Measurements from ENCODE around the gene KAT6B. TPM values are rescaled to one million over a fixed set of nuclear protein-coding genes. Genes with fewer than 3 reads are reported as not detected.
A peak's percentile ranks its signal among the peaks of the same experiment; 100 is the strongest.

The KAT6B gene
- total RNA-seq, 1 experiment from 2014 or later: 4.9 TPM

DNA sequence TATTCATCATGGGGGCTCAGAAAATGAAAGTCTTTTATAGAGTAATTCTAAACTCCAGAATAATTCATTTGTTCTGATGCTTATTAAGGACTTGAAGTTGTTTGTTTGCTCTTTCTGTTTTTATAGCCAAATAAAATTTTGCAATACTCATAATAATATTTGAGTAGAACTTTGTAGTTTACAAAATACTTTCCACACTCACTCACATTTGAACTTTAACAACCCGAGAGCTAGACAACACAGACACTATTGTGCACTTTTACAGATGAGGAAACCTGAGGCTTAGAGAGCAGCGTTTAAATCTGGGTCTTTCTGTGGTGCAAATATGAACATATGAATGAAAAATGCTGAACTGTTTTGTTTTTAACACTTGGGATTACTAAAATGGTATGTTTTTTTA is 126.8 kb downstream of the KAT6B start:
- no peak for DNase-seq (ENCODE audit: low read depth)

DNA sequence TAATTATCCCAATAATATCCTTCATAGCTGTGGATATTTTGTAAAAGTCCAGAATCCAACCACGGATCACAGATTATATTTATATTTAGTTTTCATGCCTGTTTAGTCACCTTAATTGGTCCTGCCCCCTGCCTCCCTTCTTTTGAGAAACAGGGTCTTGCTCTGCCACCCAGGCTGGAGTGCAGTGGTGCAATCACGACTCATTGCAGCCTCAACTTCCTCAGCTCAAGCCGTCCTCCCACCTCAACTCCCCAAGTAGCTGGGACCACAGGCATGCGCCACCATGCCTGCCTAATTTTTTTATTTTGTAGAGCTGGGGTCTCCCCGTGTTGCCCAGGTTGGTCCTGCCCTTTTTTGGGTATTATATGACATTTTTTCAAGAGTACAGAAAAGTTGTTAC is 129.4 kb downstream of the KAT6B start:
- peak; percentile 17 for DNase-seq (ENCODE audit: low read depth)

DNA sequence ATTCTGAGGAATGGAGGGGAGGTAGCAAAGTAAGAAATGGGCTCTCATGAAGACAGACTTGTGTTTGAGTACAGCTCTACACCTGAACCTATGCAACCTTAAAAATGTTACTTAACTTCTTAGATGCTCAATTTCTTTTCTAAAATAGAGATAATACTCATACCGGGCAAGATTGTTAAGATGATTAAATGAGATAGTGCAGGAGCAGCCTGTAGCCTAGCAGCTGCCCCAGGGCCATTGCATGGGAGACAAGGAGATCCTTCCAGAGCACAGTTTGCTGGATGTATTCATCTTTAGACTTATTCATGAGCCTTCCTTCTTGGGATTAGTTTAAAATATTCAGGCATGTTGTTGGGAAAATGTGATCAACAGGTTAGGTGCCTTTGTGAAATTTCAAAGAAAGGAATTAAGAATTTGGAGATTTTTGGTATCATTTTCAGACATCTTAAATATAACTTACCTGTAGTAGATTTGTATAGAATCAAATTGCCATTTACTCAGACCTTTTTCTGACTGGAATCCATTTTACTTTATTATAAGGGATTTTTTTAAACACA is 130.2 kb downstream of the KAT6B start:
- no peak for DNase-seq (ENCODE audit: low read depth)

DNA sequence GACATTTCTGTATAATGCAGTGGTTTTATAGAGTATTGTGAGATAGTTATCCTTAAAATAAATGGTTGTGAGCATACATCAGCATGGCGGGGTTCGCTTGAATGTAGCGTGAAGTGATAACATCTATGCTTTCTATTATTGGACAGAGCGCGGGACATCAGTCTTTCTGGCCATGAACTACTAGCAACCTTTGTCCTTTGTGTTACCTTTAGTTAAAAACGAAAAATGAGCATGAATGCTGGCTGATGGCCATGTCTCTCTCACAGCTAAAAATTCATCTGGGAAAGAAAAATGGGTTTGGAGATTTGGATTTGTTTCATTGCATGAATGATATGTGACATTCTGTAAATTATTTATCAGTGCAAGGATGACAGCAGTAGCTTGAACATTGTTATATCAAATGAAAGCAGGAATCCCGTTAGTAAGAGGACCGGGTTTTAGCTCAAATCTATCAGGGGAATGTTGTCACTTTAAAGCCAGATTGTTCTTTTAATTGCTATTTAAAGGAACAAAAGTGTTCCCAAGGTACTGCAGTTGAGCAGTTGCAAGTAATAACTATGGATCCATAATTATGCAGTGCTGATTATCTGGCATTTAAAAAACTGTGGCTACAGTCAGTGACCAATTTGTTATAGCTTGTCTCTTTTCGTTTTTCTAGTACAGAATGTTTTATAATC is 131.0 kb downstream of the KAT6B start:
- DNase-seq (ENCODE audit: low read depth): no peak

DNA sequence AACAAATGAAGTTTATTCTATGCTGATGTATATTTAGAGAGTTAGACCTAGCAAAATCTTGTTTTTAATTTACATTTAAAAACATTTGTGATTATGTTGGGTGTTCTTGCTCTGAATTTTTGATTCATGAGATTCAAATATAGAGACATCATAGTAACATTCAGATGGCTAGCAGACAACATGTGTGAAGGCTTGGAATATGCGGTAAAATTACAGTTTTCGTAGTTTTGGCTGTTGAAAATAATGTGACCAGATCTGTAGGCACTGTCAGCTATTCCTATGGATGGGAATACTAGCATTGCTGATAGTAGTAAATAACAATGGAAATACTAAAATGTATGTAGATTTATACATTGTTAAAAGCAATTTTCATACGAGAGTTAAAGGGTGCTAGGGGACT is 131.9 kb downstream of the KAT6B start:
- DNase-seq (ENCODE audit: low read depth): no peak

DNA sequence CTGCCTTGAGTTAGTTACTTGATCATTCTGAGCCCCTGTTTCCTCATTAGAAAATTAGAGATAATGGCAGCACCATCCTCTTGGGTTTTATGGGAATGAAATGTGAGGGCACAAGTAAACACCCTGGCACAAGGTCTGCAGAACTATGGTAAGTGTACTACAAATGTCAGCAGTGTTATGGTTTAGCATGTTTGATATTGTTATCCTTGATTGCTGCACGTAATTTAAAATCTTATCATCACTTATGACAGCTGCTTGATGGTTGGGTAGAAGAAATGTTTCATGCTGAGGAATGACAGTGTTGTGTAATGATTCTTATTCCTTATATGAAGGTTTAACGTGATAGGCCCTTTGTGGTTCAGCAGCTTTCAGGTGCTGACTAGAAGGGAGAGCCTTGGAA is 134.3 kb downstream of the KAT6B start:
- DNase-seq (ENCODE audit: low read depth): no peak

DNA sequence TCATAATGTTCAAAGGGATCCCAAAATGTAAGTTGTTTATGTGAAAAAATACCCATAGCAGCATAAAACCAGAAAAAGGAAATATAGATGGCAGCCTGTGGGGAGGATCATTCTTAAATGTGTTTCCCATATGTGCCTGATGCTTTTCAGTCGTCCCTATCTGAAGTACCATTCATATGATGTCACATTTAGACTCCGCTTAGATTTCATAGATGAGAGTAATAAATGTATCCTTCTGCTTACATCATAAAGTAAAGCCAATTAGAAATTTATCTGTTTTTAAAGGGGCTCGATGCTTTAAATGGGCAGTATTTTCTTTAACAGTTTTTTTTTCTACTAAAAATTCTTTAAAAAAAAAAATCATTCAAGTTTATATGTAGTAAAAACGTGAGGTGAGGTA is 136.1 kb downstream of the KAT6B start:
- no peak for DNase-seq (ENCODE audit: low read depth)

DNA sequence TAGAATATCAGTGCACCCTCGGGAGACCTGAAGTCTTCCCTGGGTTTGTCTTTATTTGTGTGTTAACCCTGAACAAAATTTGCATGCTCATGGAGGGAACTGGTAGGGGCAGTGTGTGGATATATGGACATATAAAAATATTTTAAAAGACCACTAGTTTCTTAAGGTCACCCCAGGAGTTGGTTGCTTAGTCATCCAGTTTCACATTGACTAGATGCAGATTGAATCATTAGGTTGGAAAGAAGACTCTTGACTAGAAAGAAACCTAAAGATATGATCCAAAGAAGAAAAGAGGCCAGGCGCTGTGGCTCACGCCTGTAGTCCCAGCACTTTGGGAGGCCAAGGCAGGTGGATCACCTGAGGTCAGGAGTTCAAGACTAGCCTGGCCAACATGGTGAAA is 137.1 kb downstream of the KAT6B start:
- DNase-seq (ENCODE audit: low read depth): no peak

DNA sequence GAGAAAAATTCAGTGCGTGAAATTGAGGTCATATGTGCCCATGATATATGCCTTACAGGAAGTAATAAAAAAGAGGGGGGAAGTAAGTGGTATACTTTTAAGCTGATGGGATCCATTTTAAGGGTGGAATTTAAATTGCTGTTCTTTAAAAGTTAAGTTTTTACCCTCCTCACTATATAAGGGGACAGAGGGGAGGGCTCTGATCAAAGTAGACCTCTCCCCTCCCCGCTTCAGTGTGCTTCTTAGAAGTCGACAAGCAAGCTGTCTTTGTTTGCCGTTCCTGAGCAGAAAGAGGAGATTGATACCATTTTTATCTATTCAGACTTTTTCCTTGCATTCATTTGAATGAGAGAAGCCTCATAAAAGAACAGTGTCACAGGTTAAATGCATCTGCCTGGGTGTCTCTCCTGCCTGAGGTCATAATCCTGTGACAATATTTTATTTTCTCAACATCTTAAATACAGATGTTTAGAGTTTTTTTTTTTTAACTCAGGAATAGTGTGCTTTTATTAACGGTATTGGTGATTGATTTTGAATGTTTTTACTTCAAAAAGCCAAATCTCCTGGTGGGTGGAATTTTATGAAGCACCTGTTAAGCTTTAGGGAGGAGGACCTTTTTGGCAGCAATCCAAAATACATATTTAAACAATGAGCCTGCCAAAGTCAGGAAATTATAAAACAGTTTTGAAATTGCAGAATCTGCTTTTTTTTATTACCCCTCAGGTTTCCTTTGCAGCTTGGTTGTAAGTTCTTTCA is 141.7 kb downstream of the KAT6B start:
- no peak for DNase-seq (ENCODE audit: low read depth)

DNA sequence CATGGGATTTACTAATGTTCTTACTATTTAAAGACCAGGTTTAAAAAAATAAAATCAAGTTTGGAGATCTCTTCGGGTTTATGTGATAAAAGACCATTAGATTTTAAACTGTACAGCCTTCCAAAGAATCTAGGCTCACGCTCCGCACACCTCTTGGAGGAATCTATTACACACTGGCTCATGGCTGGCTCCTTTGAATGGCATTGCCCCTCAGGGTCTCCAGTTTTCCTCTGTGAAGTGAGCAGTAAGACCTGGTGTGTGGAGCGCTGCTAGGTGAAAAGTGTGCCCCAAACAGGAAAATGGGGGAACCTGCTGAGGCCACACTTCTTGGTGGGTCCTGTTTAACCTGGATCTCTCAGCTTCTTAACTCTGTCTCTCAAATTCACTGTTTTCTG is 142.3 kb downstream of the KAT6B start:
- no peak for DNase-seq (ENCODE audit: low read depth)

DNA sequence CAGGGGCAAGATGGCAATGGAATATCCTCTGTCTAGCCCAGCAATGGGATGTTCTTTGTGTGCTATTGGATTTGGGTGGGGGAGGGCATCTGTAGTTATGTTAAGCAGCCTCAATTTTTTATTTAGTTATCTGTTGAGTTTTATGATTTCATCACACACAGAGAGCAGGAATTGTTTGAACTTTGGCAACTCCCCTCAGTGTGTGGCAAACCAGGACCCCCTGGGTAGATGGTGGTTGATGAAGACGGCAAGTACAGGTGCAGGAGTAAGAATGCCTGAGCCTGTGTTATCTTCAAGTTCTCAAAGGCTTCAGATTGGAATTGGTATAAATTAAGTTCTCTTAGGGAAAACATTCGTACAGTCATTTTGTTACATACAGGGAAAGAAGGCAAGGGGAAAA is 142.7 kb downstream of the KAT6B start:
- no peak for DNase-seq (ENCODE audit: low read depth)

DNA sequence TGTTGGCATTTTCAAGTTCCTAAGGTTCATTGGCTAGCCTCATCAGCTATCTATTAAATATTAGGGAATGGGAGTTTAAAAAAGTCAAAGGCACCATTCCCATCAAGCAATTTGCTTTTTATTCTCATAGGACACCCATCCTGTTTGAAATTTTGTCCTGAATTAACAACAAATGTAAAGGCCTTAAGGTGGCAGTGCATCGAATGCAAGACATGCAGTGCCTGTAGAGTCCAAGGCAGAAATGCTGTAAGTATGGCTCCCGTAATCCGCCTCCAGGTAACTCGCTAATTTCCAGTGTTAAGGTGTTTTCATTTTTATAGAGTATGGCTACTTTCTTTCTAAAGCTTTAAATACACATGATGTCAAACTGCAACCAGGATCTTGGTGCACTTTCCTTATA is 143.1 kb downstream of the KAT6B start:
- DNase-seq (ENCODE audit: low read depth): no peak

DNA sequence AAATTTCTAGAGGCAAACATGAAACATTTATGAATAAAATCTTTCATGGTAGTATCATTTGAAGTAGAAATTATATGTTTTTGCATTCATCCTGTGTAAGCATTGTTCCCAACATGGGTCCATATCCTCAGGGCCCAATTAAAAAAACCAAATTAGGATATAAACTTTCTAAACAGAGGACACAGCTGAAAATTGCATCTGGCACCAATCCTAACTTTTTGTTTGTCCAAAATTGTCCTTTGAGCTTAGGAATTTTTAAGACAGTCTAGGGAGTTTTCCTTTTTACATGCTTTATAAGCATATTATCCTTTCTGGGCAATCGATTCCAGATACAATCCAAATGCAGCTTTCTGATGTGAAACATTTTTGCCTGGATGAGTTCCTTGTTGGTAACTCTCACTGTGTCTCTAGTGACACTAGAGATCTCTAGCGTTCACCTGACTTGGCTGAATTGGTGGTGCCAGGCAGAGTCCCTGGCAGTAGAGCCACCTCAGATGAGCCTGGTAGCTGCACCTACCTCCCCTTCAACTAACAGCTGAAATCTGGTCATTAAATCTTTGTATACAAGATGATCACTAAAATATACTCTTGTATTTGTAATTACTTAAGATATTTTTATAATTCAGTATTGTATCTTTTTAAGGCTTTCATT is 147.5 kb downstream of the KAT6B start:
- no peak for DNase-seq (ENCODE audit: low read depth)

DNA sequence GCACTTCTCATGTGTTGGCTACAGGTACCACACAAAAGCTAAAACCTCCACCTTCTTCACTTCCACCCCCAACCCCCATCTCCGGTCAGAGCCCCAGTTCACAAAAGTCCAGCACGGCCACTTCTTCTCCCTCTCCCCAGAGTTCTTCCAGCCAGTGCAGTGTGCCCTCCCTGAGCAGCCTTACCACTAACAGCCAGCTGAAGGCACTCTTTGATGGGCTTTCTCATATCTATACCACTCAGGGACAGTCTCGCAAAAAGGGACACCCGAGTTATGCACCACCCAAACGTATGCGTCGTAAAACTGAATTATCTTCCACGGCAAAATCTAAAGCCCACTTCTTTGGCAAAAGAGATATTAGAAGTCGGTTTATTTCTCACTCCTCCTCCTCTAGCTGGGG is 149.4 kb downstream of the KAT6B start:
- no peak for DNase-seq (ENCODE audit: low read depth)

DNA sequence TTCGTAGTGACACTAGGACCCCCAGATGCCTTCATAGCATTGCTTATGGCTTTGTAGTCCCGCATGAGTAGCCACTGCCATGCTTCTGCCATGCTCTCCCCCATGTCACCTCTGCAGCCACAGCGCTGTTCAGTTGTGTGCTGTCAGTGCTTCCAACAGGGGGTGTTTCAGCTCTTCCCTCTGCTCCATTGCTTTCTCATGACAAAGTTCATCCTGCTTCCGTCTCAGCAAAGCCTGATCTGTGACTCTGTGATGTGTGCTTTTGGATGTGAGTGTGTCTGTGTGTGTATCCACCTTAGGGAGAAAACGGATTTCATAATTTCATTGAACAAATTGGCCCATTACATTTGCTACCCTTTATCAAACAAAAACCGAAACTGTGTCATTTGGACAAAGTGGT is 150.2 kb downstream of the KAT6B start:
- DNase-seq (ENCODE audit: low read depth): no peak

DNA sequence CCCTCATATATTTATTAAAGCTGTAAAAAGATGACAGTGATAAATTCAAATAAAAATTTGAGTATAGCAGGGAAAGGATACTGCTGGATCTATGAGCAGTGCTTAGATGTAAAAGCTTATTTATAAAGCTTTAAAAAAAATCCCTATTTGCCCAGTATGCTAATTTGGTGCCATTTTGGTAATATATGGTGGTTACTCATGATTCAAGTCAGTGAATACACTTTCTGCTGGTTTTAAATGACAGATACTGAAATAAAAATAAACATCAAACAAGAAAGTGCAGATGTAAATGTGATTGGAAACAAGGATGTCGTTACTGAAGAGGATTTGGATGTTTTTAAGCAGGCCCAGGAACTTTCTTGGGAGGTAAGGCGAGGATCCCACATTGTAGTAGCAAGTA is 150.7 kb downstream of the KAT6B start:
- no peak for DNase-seq (ENCODE audit: low read depth)

DNA sequence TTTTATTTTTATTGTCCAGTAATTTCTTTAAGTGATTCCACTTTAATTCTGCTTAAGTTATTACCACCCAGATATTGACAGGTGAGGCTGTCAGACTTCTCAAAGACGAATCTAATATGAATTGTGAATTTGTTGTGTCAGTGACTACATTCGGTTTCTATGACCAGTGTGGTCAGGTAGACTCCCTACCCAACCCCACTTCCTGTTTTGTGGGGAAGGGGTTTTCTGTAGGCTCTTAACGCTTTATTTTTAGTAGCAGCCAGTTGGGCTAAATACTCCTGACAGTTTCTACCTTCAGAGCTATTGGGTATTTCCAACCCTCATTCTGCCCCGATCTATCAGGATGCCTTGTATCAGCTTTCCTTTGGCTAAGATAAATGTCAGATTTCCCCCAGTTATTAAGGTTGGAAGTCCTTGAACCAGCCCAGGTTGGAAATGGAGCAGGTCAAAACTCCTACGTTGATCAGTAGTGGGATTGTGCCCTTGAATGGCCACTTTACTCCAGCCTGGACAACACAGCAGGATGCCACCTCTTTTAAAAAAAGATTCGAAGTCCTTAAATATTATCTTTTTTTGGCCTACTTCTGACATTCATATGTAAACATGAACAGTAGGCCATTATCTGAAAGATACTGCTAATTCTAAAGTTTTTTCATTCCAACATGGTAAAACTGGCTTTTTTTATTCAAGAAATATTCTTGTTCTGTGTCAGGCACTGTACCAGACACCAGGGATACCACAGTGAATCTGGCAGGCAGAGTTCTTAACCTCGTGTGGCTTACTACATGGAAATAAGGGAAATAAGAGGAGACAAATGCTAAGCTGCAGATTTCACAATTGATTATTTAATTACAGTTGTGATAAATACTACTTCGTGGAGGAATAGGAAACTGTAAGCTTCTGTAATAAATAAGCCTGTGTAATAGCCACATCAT is 151.8 kb downstream of the KAT6B start:
- no peak for DNase-seq (ENCODE audit: low read depth)

DNA sequence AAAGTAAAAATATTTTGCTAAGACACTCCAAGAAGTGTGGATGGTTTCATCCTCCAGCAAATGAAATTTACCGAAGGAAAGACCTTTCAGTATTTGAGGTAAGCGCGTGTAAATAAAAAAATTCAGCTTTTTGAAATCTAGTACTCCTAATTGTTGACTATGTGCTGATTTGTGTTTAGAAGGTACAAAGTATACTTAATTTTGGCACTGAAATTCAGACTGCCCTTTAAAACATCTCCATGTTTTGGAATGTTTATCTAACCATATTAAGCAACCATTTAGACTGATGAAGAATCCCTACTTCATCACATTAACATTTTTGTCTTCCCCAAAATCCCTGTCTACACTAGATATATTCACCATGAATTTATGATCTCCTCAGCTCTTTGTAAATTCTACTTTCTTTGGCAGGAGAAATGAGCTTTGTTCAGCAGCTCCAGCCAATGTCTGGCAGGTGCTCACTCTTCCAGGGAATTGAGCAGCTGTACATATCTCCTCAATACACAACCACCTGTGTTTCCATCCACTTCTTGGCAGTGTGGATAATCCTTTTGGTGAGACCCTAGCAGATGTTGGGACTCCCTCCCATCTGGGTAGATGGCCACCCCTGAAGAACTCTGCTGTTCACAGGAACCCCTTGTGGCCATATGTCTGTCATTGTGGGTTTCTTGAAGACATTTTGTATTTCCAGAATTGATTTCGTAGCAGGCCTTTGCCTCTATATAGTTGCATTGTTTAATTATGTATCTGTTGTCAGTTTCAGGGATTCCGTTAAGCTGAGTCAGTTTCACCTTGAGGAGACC is 155.6 kb downstream of the KAT6B start:
- DNase-seq (ENCODE audit: low read depth): no peak

DNA sequence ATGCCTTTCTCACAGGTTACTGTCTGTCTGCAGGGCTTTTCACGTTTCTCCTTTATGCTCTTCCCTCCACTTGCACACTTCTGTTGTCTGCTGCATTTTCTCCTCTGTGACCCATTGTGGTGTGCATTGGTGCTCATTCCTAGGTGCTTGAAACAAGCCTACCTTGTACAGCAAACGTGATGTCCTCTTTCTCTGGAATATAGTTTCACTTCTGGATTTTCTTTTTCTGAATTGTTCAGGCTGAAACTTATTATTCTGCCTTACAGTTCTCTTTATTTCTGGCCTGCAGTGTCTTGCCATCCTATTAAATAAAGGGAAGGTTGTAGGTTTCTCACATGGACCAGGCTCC is 156.2 kb downstream of the KAT6B start:
- no peak for DNase-seq (ENCODE audit: low read depth)

DNA sequence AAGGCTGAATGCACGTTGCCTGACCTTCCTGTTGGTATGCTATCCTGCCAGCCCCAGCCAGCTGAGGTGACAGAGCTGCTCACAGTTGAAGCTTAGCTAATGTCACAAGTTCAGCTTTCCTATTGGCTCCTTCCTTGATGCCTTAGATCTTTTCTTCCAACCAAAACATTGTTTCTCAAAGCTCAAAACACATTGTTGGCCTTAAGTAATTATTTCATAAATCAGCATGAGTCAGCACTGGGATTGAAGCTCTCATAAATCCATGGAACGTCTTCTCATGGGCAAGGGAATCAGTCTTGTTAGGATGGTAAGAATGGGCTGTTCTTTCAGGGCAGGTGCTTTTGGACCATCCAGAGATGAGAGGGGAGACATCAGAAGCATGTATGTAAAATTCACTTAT is 157.0 kb downstream of the KAT6B start:
- DNase-seq (ENCODE audit: low read depth): no peak
